Peyer's patch (tissue), 4 donors: ENCODE measurements around the gene NBL1. TPM values are rescaled to one million over a fixed set of nuclear protein-coding genes. Genes with fewer than 3 reads are reported as not detected.
"Not testable (repeated sequence)": the region's sequence is repeated elsewhere in the genome, so short reads cannot be mapped to it uniquely, and the experiment has no call there.

Experiments
- DNase-seq, 3 donors: peaks; one replicate each; pipeline ENCODE4 v3.0.0-alpha.2; 2017 to 2019
- H3K27ac ChIP-seq, 4 donors: fragments of 200-600 bp; sonication (generic); one replicate each; pipeline ENCODE4 v1.5.1; 2016 to 2019
- H3K27me3 ChIP-seq, 2 donors: fragments of 200-600 bp; sonication (generic); one replicate each; pipeline ENCODE4 v1.5.1; 2019
- H3K36me3 ChIP-seq, 3 donors: fragments of 200-600 bp; sonication (generic); one replicate each; pipeline ENCODE4 v1.5.1; 2016 to 2019
- H3K4me1 ChIP-seq, 4 donors: fragments of 200-600 bp; sonication (generic); one replicate each; pipeline ENCODE4 v1.5.1; 2016 to 2019
- H3K4me3 ChIP-seq, 4 donors: fragments of 200-600 bp; sonication (generic); 1 replicate in 3 of 4; 2 replicates in 1 of 4; pipeline ENCODE4 v1.5.1; 2016 to 2019; ENCODE audit warnings: mild to moderate bottlenecking in 1 of 4
- H3K9me3 ChIP-seq, 4 donors: fragments of 200-600 bp; sonication (generic); one replicate each; pipeline ENCODE4 v1.5.1; 2016 to 2019; ENCODE audit warnings: mild to moderate bottlenecking in 1 of 4
- CTCF ChIP-seq, 6 experiments: fragments of 450-650 bp in 4 of 6; fragments of 200-600 bp in 2 of 6; sonication (generic) in 1 of 6; IDR thresholded peaks; one replicate each; pipeline ENCODE4 v1.5.1; 2017 to 2019; ENCODE audit warnings: antibody characterized with exemption in 6 of 6, mild to moderate bottlenecking in 3 of 6, moderate library complexity in 1 of 6
- POLR2A ChIP-seq, 2 donors: fragments of 450-650 bp; IDR thresholded peaks; one replicate each; pipeline ENCODE4 v1.5.1; 2017; ENCODE audit warnings: antibody characterized with exemption in 2 of 2, mild to moderate bottlenecking in 2 of 2, moderate library complexity in 2 of 2
- total RNA-seq, 4 donors: library from RNA; depleted of rRNA; stranded (reverse); fragments of >200 nt; gene quantifications; one replicate each; pipeline ENCODE4 v1.1.0, GENCODE V29; 2016

NBL1 gene
- total RNA-seq, 4 donors from 2014 or later, result 187 to 348 (median 289) TPM

DNA sequence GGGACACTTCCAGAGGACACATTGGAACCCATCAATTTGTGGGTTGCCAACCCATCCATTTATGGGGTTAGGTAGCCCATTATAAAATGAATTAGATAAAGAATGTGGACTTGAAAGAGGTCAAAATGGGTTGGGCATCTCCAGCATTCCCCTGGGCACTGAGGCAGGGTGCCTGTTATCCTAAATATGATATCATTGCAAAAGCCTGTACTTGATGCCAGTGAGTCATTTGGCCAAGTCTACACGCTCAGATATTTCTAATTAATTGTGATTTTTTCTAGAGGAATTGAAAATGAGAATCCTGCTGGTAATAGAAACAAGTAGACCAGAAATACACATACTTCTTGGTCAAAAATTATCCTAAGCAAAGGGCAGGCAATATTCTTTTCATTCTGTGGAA, 21.9 kb upstream of the NBL1 start:
- H3K4me1 ChIP-seq, result peaks cover 0 to 17% (median 4%) of the 10 kb centered on the region in 4 donors
- H3K27ac ChIP-seq, result peak overlapping the region in 1 of 4 donors; percentile 51
- no peaks in the 10 kb centered on the region for H3K9me3 ChIP-seq

GRCh38 chr1:19623523-19623922, 20.6 kb upstream of the NBL1 start:
- H3K27ac ChIP-seq, result peak overlapping the region in 3 of 4 donors; percentile 63 to 84 (median 76)
- peaks cover 0 to 17% (median 4%) of the 10 kb centered on the region in 4 donors for H3K4me1 ChIP-seq
- H3K4me3 ChIP-seq, result no peak overlapping the region
- no peaks in the 10 kb centered on the region for H3K27me3 ChIP-seq
- DNase-seq, result peak in 1 of 3 donors; percentile 70
- TF ChIP-seq POLR2A (IDR thresholded peaks at IDR 0.05), result no peak
- no peak for TF ChIP-seq CTCF (IDR thresholded peaks at IDR 0.05)
- H3K36me3 ChIP-seq, result peaks cover 0 to 47% (median 0%) of the 10 kb centered on the region in 3 donors
- H3K9me3 ChIP-seq, result no peaks in the 10 kb centered on the region

More for the DNA sequence above, 21.9 kb upstream of the NBL1 start:
- no peak for TF ChIP-seq POLR2A (IDR thresholded peaks at IDR 0.05)
- TF ChIP-seq CTCF (IDR thresholded peaks at IDR 0.05), result no peak
- DNase-seq, result no peak
- H3K27me3 ChIP-seq, result no peaks in the 10 kb centered on the region
- H3K36me3 ChIP-seq, result peaks cover 0 to 35% (median 0%) of the 10 kb centered on the region in 3 donors
- no peak overlapping the region for H3K4me3 ChIP-seq

- H3K4me3 ChIP-seq, result no peak overlapping the region
- H3K27ac ChIP-seq, result no peak overlapping the region
- peaks cover 0 to 6% (median 0%) of the 10 kb centered on the region in 4 donors for H3K4me1 ChIP-seq
- no peak for DNase-seq
- H3K36me3 ChIP-seq, result peaks cover 0 to 47% (median 0%) of the 10 kb centered on the region in 3 donors
- H3K27me3 ChIP-seq, result no peaks in the 10 kb centered on the region
- TF ChIP-seq CTCF (IDR thresholded peaks at IDR 0.05), result no peak
- no peak for TF ChIP-seq POLR2A (IDR thresholded peaks at IDR 0.05)
- H3K9me3 ChIP-seq, result no peaks in the 10 kb centered on the region
Measured at GRCh38 chr1:19625291-19625937, 18.7 kb upstream of the NBL1 start.

DNA sequence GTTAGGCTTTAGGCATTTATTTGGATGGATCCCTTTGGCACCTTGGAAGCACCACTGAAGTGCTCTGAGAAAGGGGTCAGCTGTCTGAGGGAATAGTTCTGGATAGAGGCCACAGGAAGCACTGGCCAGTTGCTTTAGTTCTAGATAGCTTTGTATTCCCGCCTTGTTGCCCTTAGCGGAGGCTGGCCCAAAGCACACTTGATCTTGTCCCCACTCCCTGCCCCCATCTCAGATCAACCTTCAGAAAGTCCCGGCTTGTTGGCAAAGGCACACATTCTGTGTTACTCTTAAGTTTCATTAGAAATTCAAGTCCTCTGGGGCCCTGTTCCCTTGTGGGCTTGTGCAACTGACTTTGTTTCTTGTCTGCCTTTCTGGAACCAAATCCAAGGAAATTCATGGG, 15.2 kb upstream of the NBL1 start:
- no peaks in the 10 kb centered on the region for H3K9me3 ChIP-seq
- DNase-seq, result no peak
- peaks cover 0 to 43% (median 0%) of the 10 kb centered on the region in 3 donors for H3K36me3 ChIP-seq
- H3K27ac ChIP-seq, result no peak overlapping the region
- no peaks in the 10 kb centered on the region for H3K27me3 ChIP-seq
- peaks cover 0 to 4% (median 0%) of the 10 kb centered on the region in 4 donors for H3K4me1 ChIP-seq
- no peak overlapping the region for H3K4me3 ChIP-seq
- TF ChIP-seq CTCF (IDR thresholded peaks at IDR 0.05) (no peak), POLR2A (IDR thresholded peaks at IDR 0.05) (no peak)

DNA sequence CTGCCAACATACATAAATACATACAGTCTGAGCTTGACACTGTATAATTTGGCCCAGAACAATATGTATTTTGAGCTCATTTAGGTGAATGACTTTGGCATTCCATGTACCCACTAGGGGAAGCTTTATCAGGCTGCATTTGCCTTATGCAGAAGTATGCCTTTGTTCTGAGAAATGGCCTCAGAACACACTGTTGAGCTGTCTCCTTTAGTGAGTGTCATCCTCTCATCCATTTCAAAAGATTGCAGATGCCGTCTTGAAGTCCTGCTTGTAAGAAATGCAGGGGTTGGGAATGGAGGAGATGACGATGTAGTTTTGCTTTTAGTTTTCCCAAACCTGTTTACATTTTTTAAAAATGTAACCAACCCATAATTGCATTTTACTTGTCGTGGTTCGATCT, 14.8 kb upstream of the NBL1 start:
- Histone ChIP-seq H3K4me3 (no peak overlapping the region), H3K27ac (no peak overlapping the region), H3K9me3 (no peaks in the 10 kb centered on the region), H3K4me1 (no peaks in the 10 kb centered on the region), H3K36me3 (peaks cover 0 to 38% (median 0%) of the 10 kb centered on the region in 3 donors), H3K27me3 (no peaks in the 10 kb centered on the region)
- no peak for TF ChIP-seq CTCF (IDR thresholded peaks at IDR 0.05)
- no peak for DNase-seq

- H3K36me3 ChIP-seq, result peaks cover 0 to 31% (median 0%) of the 10 kb centered on the region in 3 donors
- not testable (repeated sequence) for DNase-seq, H3K4me1 ChIP-seq, H3K27me3 ChIP-seq, H3K4me3 ChIP-seq, H3K27ac ChIP-seq, H3K9me3 ChIP-seq
Measured at GRCh38 chr1:19630192-19630591, 13.9 kb upstream of the NBL1 start.
